ENCODE data around the gene KDELR3.

- no peak for TF ChIP-seq RAD21 (IDR thresholded peaks at IDR 0.05; ENCODE audit: low read depth)
- no peak for TF ChIP-seq MAX (IDR thresholded peaks at IDR 0.05)
- no peak for TF ChIP-seq YY1 (IDR thresholded peaks at IDR 0.05; ENCODE audit: low read depth)
Observed at GRCh38 chr22:38452373-38453065, 15.4 kb upstream of the KDELR3 start.

Data from Ishikawa (cell line).